Measurements from ENCODE around the gene TCFL5.

Gene TCFL5

DNA sequence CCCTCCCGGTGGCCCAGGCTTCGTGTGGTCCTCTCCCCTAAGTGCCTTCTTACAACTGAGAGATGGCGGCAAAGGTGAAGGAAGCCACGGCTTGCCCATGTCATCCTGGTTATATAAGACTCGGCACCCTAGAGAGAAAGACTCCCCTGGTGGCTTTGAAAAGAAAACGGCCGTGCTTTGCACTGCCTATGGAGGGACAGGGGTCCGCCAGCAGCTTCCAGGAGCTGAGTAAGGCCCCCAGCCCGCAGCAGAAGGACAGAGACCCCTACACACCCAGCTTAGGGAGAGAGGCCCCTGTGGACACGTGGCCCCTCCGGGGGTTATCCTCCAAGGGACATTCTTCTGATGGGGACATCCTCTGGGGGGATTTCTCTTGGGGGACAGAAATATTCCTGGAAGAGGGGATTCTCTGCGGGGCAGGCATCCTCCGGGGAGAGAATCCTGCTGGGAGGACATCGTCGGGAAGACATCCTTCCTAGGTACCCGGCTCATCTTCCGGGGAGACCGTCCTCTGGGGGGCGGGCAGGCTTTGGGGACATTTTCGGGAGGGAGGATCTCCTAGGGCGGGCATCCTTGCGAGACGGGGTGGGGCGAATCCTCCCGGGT is 57.5 kb downstream of the TCFL5 start:
- TF ChIP-seq, protein P1, sequence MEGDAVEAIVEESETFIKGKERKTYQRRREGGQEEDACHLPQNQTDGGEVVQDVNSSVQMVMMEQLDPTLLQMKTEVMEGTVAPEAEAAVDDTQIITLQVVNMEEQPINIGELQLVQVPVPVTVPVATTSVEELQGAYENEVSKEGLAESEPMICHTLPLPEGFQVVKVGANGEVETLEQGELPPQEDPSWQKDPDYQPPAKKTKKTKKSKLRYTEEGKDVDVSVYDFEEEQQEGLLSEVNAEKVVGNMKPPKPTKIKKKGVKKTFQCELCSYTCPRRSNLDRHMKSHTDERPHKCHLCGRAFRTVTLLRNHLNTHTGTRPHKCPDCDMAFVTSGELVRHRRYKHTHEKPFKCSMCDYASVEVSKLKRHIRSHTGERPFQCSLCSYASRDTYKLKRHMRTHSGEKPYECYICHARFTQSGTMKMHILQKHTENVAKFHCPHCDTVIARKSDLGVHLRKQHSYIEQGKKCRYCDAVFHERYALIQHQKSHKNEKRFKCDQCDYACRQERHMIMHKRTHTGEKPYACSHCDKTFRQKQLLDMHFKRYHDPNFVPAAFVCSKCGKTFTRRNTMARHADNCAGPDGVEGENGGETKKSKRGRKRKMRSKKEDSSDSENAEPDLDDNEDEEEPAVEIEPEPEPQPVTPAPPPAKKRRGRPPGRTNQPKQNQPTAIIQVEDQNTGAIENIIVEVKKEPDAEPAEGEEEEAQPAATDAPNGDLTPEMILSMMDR (IDR thresholded peaks at IDR 0.05; ENCODE audit: insufficient read depth, low read length, poor library complexity, severe bottlenecking), result no peak
- no peak for TF ChIP-seq EZH2phosphoT487 (conservative IDR thresholded peaks at IDR 0.05; ENCODE audit: low read length)
- peak overlapping the region; percentile 45 for H3K4me3 ChIP-seq (ENCODE audit: insufficient read depth, low read length, poor library complexity, severe bottlenecking)
- no peaks in the 10 kb centered on the region for H3K36me3 ChIP-seq (ENCODE audit: low read length)
- H3K27me3 ChIP-seq (ENCODE audit: low read length), result no peaks in the 10 kb centered on the region
- peaks cover 14% of the 10 kb centered on the region for H3F3A ChIP-seq (ENCODE audit: insufficient read depth)
- H4K20me1 ChIP-seq (ENCODE audit: low read depth, low read length), result no peaks in the 10 kb centered on the region; the same call in 1 of the 2 replicates
- H2AFZ ChIP-seq (ENCODE audit: low read depth, low read length, severe bottlenecking), result peak overlapping the region; percentile 96
- H3K9ac ChIP-seq (ENCODE audit: low read length), result peak overlapping the region; percentile 90
- H3K9me3 ChIP-seq (ENCODE audit: insufficient read depth, low read length), result no peaks in the 10 kb centered on the region
- H3K4me2 ChIP-seq (ENCODE audit: low read depth, low read length, poor library complexity, severe bottlenecking), result peak overlapping the region; percentile 84
- no peaks in the 10 kb centered on the region for H3K9me2 ChIP-seq (replicated peaks; ENCODE audit: insufficient read depth, low read length)
- peak overlapping the region; percentile 61 for H3K27ac ChIP-seq (ENCODE audit: low read depth, low read length)
- peaks cover 9% of the 10 kb centered on the region for H3K79me2 ChIP-seq (ENCODE audit: insufficient read depth, low read length)

DNA sequence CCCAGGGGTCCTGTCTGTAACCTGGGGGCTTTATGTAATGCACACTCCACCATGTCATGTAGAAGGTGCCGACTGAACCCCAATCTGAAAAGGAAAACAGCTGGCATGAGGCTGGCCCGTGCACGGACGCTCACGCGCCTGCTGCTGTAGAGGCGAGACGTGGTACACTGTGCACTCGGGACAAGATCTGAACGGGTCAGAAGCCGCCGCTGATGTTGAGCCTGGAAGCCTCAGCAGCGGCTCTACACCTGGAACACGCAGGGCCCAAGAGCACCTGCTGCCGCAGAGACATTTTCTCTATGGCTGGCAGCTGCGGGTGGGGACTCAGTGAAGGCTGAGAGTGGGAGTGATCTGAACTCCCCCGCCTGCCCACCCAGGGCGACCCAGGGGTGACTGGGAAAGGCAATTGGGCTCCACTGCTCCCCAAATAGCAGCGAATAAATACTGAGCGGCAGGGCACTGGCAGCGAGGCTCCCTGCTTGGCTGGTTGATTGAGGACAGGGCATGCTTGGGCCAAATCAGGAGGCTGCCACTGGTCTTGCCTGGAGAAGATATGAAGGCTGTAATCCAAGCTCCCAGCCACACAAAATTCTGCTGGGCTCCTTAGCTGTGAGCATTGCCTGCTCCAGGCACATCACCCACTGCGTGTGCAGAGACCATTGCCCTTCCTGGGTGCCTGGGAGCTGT is 59.5 kb downstream of the TCFL5 start:
- no peak overlapping the region for H3K27ac ChIP-seq (ENCODE audit: low read depth, low read length)
- no peak overlapping the region for H3K4me3 ChIP-seq (ENCODE audit: insufficient read depth, low read length, poor library complexity, severe bottlenecking)
- H3K36me3 ChIP-seq (ENCODE audit: low read length), result no peaks in the 10 kb centered on the region
- H4K20me1 ChIP-seq (ENCODE audit: low read depth, low read length), result no peaks in the 10 kb centered on the region; the same call in 1 of the 2 replicates
- H3K4me2 ChIP-seq (ENCODE audit: low read depth, low read length, poor library complexity, severe bottlenecking), result no peak overlapping the region
- H3K27me3 ChIP-seq (ENCODE audit: low read length), result no peaks in the 10 kb centered on the region
- no peak overlapping the region for H3K9ac ChIP-seq (ENCODE audit: low read length)
- H3K79me2 ChIP-seq (ENCODE audit: insufficient read depth, low read length), result peaks cover 9% of the 10 kb centered on the region
- H3F3A ChIP-seq (ENCODE audit: insufficient read depth), result peaks cover 14% of the 10 kb centered on the region
- H3K9me2 ChIP-seq (replicated peaks; ENCODE audit: insufficient read depth, low read length), result no peaks in the 10 kb centered on the region
- no peak for TF ChIP-seq EZH2phosphoT487 (conservative IDR thresholded peaks at IDR 0.05; ENCODE audit: low read length)
- TF ChIP-seq, protein P1 (IDR thresholded peaks at IDR 0.05; ENCODE audit: insufficient read depth, low read length, poor library complexity, severe bottlenecking), result no peak
- no peaks in the 10 kb centered on the region for H3K9me3 ChIP-seq (ENCODE audit: insufficient read depth, low read length)
- no peak overlapping the region for H2AFZ ChIP-seq (ENCODE audit: low read depth, low read length, severe bottlenecking)

DNA sequence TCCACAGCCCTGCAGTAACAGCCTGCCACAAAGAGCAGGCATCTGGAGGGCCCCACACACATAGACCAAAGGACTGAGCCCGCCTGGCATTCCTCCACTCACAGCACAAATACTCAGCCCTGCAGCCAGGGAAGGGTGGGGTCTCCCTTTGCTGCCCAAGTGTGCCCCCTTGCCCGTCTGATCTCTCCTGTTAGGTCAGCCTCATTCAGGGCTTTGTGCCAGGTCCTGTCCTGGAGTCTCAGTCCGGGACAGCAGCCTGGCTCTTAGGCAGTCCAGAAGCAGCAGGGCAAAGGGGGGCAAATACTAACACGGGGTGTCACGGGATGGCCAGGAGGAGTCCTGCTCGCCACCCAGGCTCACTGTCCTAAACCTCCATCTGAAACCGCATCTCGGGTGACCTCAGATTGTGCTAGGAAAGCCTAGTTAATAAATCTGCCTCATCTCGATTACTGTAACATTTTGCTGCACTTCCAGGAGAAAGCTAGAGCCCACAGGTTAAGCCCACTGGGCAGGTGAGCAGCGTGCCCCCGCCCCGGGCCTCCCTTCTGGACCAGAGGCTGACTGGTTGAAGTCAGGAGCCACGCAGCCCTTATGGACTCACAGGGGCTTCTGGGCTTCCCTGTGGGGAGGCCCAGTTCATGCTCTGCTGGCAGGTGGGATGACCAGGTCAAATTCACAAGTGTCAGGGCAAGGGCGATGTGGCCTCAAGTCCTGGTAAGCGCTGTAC is 60.2 kb downstream of the TCFL5 start:
- Histone ChIP-seq H3F3A (ENCODE audit: insufficient read depth) (peaks cover 14% of the 10 kb centered on the region), H2AFZ (ENCODE audit: low read depth, low read length, severe bottlenecking) (no peak overlapping the region), H4K20me1 (ENCODE audit: low read depth, low read length) (no peaks in the 10 kb centered on the region; the same call in 1 of the 2 replicates), H3K4me2 (ENCODE audit: low read depth, low read length, poor library complexity, severe bottlenecking) (no peak overlapping the region), H3K9ac (ENCODE audit: low read length) (no peak overlapping the region), H3K79me2 (ENCODE audit: insufficient read depth, low read length) (peaks cover 9% of the 10 kb centered on the region), H3K9me3 (ENCODE audit: insufficient read depth, low read length) (no peaks in the 10 kb centered on the region), H3K4me3 (ENCODE audit: insufficient read depth, low read length, poor library complexity, severe bottlenecking) (no peak overlapping the region), H3K27ac (ENCODE audit: low read depth, low read length) (no peak overlapping the region), H3K27me3 (ENCODE audit: low read length) (no peaks in the 10 kb centered on the region), H3K36me3 (ENCODE audit: low read length) (no peaks in the 10 kb centered on the region), H3K9me2 (replicated peaks; ENCODE audit: insufficient read depth, low read length) (no peaks in the 10 kb centered on the region)
- no peak for TF ChIP-seq EZH2phosphoT487 (conservative IDR thresholded peaks at IDR 0.05; ENCODE audit: low read length)
- TF ChIP-seq, protein P1 (IDR thresholded peaks at IDR 0.05; ENCODE audit: insufficient read depth, low read length, poor library complexity, severe bottlenecking), result no peak

All from SU-DHL-6 (cell line).